DMS114 treated with DMSO at 0.1 percent for 48 hours (cell line): ENCODE data around the gene ABLIM2.

Experiments
- DNase-seq: peaks from one replicate; lab custom pipeline; 2025; ENCODE audit not compliant: unreplicated experiment; lab: John Stamatoyannopoulos, UW

Gene ABLIM2

GRCh38 chr4:8158710-8159536 lies at the start of gene ABLIM2:
TSS of gene ABLIM2 (minus strand) at chr4:8158813. CDS start at chr4:8158689, 124 bp downstream.
- DNase-seq, result peak; percentile 87

DNA sequence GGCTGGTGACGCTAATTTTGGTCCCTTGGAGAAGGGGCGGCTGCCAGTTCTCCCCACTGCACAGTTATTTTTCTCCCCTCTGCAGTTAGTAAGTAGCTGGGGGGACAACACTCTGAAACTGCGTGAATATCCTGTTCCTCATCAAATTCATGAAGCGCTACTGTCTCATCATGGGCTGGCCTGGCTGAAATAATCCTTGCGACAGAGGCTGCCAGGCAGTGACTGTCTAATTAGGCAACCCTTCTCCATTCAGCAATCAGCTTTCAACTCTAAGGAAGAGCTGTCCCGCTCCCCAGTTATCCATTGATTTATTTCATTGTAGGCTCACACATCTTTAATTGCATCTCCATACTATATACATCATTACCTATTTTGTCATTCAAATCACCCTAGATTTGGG lies 48.7 kb upstream of the ABLIM2 start:
- DNase-seq, result no peak

GRCh38 chr4:8205749-8206611 lies 47.4 kb upstream of the ABLIM2 start:
- no peak for DNase-seq

- DNase-seq, result no peak
Observed at GRCh38 chr4:8205241-8205707, 46.7 kb upstream of the ABLIM2 start.

- DNase-seq, result no peak
Observed at GRCh38 chr4:8204576-8205227, 46.1 kb upstream of the ABLIM2 start.

GRCh38 chr4:8203817-8204216 lies 45.2 kb upstream of the ABLIM2 start:
- no peak for DNase-seq

- no peak for DNase-seq
Observed at GRCh38 chr4:8203052-8203401, 44.4 kb upstream of the ABLIM2 start.

- DNase-seq, result no peak
Observed at GRCh38 chr4:8202108-8203051, 43.8 kb upstream of the ABLIM2 start.

DNA sequence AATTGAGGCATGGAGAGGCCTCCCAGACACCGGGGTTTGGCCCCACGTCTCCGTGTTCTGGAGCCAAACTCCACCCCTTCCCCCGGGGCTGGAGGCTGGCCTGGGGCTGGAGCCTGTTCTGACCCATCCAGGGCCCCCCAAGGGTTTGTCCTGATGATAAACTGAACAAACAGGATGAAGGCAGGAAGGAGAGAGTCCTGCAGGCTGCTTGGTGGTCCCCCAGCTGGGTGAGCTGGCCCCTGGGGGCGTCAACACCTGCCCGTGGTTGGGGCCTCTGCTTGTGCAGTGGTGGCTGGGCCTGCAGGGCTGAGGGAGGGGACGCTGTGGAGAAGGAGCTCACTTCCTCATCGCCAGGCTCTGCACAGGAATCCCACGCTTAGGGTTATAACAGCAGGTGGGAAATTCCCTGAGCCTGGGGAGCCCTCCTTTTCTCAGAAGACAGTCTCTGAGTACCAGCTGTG lies 42.7 kb upstream of the ABLIM2 start:
- DNase-seq, result no peak

- DNase-seq, result no peak
Observed at GRCh38 chr4:8200302-8200975, 41.8 kb upstream of the ABLIM2 start.

DNA sequence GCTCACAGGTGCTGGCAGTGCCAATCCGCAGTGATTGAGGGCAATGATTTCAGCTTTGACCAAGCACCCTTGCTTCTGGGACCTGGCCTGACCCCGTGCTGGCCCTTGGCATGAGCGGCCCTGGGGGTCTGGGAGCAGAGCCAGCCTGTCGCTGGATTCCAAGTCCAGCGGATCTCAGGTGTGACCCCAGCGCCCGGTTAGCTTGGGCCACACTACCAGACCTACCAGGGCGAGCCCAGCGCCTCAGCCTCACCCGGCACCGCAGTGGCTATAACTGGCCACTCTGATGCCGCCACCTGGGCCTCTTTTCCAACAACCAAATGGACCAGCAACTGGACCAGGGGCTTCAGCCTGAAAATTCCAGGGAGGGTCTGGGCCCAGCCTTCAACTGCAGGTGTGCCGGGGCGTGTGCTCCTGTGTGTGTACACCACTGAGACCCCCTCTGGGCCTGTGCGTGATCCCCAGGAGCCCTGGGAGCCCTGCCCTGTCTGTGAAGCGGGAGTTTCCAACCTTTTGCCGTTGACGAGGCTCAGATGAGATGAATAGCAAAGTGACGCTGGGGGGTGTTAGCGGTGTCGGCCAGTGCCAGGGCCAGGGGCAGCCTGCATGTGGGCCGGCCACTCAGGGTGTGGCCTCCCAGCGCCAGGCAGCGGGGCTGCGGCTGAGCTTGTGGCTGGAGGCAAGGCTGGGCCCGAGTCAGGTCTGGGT lies 41.1 kb upstream of the ABLIM2 start:
- no peak for DNase-seq

DNA sequence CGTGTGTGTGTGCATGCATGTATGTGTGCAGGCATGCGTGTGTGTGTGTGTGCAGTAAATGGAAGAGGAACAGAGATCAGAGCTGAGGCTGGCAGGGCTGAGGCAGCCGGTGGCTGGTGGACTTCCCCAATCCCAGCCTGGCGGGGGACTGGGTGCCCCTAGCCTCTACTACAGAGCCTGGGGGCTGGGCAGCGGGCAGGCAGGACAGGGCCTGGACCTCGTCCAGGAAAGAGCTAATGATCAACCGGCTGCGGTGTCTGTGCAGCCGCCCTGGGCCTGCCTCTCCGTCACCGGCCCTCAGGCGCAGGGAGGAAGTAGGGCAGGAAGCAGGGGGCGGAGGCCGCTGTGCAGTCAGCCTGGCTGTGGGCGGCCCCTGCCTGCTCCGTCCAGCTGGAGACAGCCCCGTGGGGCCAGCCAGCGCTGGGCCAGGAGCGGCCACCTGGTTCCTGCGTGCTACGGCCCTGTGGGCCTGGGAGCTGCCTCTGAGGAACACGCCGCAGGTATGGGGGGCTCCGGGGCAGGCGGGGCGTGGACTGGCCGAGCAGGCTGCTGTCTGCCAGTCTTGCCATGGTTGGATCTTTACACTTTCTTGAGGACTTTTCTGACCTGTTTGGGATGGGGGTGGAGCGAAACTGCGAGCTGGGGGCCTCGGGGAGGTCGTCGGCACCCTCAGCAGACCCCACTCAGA lies 40.4 kb upstream of the ABLIM2 start, which contains the start of gene SH3TC1:
TSS of gene SH3TC1 (plus strand) at position 385 of the 688 bp plus-strand sequence. CDS start 5,905 bp downstream, outside the sequence.
- no peak for DNase-seq

- no peak for DNase-seq
Observed at GRCh38 chr4:8198206-8198905, 39.7 kb upstream of the ABLIM2 start.

DNA sequence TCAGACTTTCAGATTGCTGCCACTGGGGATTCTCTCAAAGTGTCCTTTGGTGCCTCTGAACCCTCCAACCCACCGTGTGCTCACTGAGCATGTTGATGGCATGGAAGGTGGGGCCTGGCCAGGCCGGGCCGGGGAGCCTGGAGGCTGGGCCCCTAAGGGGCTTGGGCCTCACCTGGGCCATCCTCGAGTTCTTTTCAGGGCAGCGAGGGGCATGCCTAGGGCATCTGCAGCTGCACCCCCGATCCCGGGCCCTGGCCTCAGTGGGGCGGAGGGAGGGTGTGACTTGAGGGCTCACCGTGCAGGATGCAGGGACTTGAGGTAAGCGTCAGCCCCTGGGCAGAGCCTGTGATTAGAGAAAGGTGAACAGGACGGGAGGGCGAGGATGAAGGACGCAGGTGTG lies 38.9 kb upstream of the ABLIM2 start:
- DNase-seq, result no peak

DNA sequence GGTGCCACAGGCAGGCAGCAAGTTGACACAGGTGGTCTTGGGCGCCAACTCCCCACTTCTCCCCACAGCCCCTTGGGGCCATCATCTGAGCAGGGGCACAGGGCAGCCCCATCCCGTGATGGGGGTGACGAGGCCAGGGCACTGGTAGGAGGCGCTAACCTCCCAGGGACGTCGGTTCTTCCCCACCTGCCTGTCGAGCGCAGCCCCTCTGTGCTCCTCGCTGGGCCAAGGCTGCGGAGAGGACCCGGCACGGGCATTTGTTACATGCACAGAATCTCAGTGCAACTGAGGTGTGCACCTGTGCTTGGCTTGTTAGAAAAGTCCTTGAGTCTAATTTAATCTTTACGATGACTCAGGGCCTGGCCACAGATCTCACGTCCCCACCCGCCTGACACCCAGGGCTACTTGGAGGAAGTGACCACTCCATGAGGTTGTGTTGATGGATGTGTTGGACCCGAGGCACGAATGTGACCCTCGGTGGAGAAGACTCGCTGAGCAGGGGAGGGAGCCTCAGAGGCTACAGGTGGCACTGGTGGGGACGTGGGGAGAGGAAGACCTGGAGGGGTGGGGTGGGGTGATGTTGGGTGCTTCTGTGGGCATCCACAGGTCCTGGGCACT lies 37.3 kb upstream of the ABLIM2 start:
- no peak for DNase-seq

GRCh38 chr4:8195431-8195830 lies 36.8 kb upstream of the ABLIM2 start:
- no peak for DNase-seq
